Fibroblast of lung (primary cell): ENCODE data around the gene PSD4. TPM values are rescaled to one million over a fixed set of nuclear protein-coding genes. Genes with fewer than 3 reads are reported as not detected.
A peak's percentile ranks its signal among the peaks of the same experiment; 100 is the strongest.

Experiments
- DNase-seq, 2 donors: peaks; one replicate each; pipeline versions ENCODE4 v3.0.0 to v3.0.0-alpha.2; 2010; ENCODE audit warnings: low read depth in 2 of 2
- H2AFZ ChIP-seq: 2 replicates; pipeline ENCODE4 v1.5.1; 2012; ENCODE audit warnings: low read length, control low read depth, inconsistent platforms
- H3K27ac ChIP-seq: 2 replicates; pipeline ENCODE4 v1.5.1; 2011; ENCODE audit warnings: low read length, control low read depth; ENCODE audit not compliant: insufficient read depth
- H3K27me3 ChIP-seq: 2 replicates; pipeline ENCODE4 v1.5.1; 2011; ENCODE audit warnings: mild to moderate bottlenecking, low read length; ENCODE audit not compliant: control insufficient read depth, insufficient read depth
- H3K36me3 ChIP-seq: 2 replicates; pipeline ENCODE4 v1.5.1; 2011; ENCODE audit warnings: low read length; ENCODE audit not compliant: control insufficient read depth, insufficient read depth
- H3K4me1 ChIP-seq: 2 replicates; pipeline ENCODE4 v1.5.1; 2011; ENCODE audit warnings: low read length; ENCODE audit not compliant: control insufficient read depth, insufficient read depth; ENCODE audit errors: extremely low read depth
- H3K4me2 ChIP-seq: 2 replicates; pipeline ENCODE4 v1.5.1; 2011; ENCODE audit warnings: low read length, control low read depth; ENCODE audit not compliant: insufficient read depth; ENCODE audit errors: extremely low read depth
- H3K4me3 ChIP-seq, 4 experiments: fragments of 200-600 bp in 1 of 4; sonication (generic) in 1 of 4; replicated peaks in 1 of 4; 2 replicates each; pipeline ENCODE4 v1.5.1; 2011 to 2016; ENCODE audit warnings: low read length in 4 of 4, low read depth in 3 of 4, mild to moderate bottlenecking in 3 of 4, control low read depth in 2 of 4, inconsistent platforms in 1 of 4, mixed read lengths in 1 of 4; ENCODE audit not compliant: insufficient read depth in 1 of 4; ENCODE audit errors: control extremely low read depth in 1 of 4
- H3K79me2 ChIP-seq: 2 replicates; pipeline ENCODE4 v1.5.1; 2012; ENCODE audit warnings: mild to moderate bottlenecking, low read length, inconsistent platforms; ENCODE audit not compliant: control insufficient read depth, insufficient read depth
- H3K9ac ChIP-seq: 2 replicates; pipeline ENCODE4 v1.5.1; 2011; ENCODE audit warnings: mild to moderate bottlenecking, low read length, control low read depth; ENCODE audit not compliant: insufficient read depth
- H3K9me3 ChIP-seq: 2 replicates; pipeline ENCODE4 v1.5.1; 2012; ENCODE audit warnings: low read depth, low read length; ENCODE audit not compliant: control insufficient read depth, insufficient read depth
- H4K20me1 ChIP-seq: 2 replicates; pipeline ENCODE4 v1.5.1; 2011; ENCODE audit warnings: low read length; ENCODE audit not compliant: control insufficient read depth, insufficient read depth; ENCODE audit errors: extremely low read depth
- CTCF ChIP-seq, 2 donors: IDR thresholded peaks in 1 of 2; conservative IDR thresholded peaks in 1 of 2; 1 replicate in 1 of 2; 2 replicates in 1 of 2; pipeline ENCODE4 v1.5.1; 2011 to 2012; ENCODE audit warnings: low read length in 2 of 2, control low read depth in 1 of 2, inconsistent platforms in 1 of 2, low read depth in 1 of 2, mild to moderate bottlenecking in 1 of 2
- EZH2 ChIP-seq: IDR thresholded peaks from 2 replicates; pipeline ENCODE4 v1.5.1; 2012; ENCODE audit warnings: low read length, control low read depth, mild to moderate bottlenecking; ENCODE audit errors: missing control alignments
- polyA plus RNA-seq, 2 donors: library from polyadenylated mRNA; depleted of rRNA in 1 of 2; stranded (reverse) in 1 of 2; unstranded in 1 of 2; fragments of >200 nt; gene quantifications; 2 replicates each; pipeline ENCODE4 v1.2.1, GENCODE V29; 2011 to 2012; ENCODE audit warnings: missing spikeins in 1 of 2
- total RNA-seq: library from RNA; depleted of rRNA; stranded (reverse); fragments of >200 nt; gene quantifications from 2 replicates; pipeline ENCODE4 v1.2.1, GENCODE V29; 2014

The PSD4 gene
- total and polyA plus RNA-seq, 2 donors (not counting 1 experiment from before 2014, with no cell fraction given): 1.0 to 6.1 TPM

- Histone ChIP-seq H4K20me1 (no peaks in the 10 kb centered on the region), H3K79me2 (no peaks in the 10 kb centered on the region), H3K4me3 (no peak overlapping the region), H3K9me3 (no peaks in the 10 kb centered on the region), H3K4me2 (no peak overlapping the region), H3K27ac (no peak overlapping the region), H3K4me1 (no peaks in the 10 kb centered on the region), H2AFZ (no peak overlapping the region), H3K9ac (no peak overlapping the region), H3K27me3 (no peaks in the 10 kb centered on the region), H3K36me3 (no peaks in the 10 kb centered on the region)
- no peak for DNase-seq
- TF ChIP-seq EZH2: no peak
- TF ChIP-seq CTCF (conservative IDR thresholded peaks at IDR 0.05 in 1 of 2, IDR thresholded peaks at IDR 0.05 in 1 of 2; ENCODE audit: low read depth in 1 of 2, low read length in 2 of 2): no peak
Measured at GRCh38 chr2:113202305-113203216, 28.8 kb downstream of the PSD4 start.

GRCh38 chr2:113203217-113203530, 29.4 kb downstream of the PSD4 start:
- no peaks in the 10 kb centered on the region for H3K36me3 ChIP-seq
- H2AFZ ChIP-seq: no peak overlapping the region

More at GRCh38 chr2:113203217-113203530, 29.4 kb downstream of the PSD4 start:
- Histone ChIP-seq H3K4me2 (no peak overlapping the region), H3K79me2 (no peaks in the 10 kb centered on the region), H3K4me3 (no peak overlapping the region), H4K20me1 (no peaks in the 10 kb centered on the region), H3K27me3 (no peaks in the 10 kb centered on the region), H3K9me3 (no peaks in the 10 kb centered on the region), H3K4me1 (no peaks in the 10 kb centered on the region), H3K9ac (no peak overlapping the region), H3K27ac (no peak overlapping the region)
- TF ChIP-seq EZH2 (no peak), CTCF (conservative IDR thresholded peaks at IDR 0.05 in 1 of 2, IDR thresholded peaks at IDR 0.05 in 1 of 2; ENCODE audit: low read depth in 1 of 2, low read length in 2 of 2) (no peak)
- peak in 1 of 2 donors; percentile 46 for DNase-seq
